Activated T-cell treated with anti-CD3 and anti-CD28 coated beads, Interleukin-2, amount 50 U/mL, for 4 hours (primary cell): Measurements from ENCODE around the gene NNMT. TPM values are rescaled to one million over a fixed set of nuclear protein-coding genes. Genes with fewer than 3 reads are reported as not detected.

Source experiments
- ATAC-seq, 2 donors: fragments of 200-7000 bp; cut with Tn5 transposase; one replicate each; pipeline ENCODE4 v1.10.0; 2021
- DNase-seq: peaks from one replicate; pipeline ENCODE4 v3.0.0-alpha.2; 2020
- H3K27me3 Mint-ChIP-seq: one replicate; pipeline ENCODE4 v1.8.0; 2021; ENCODE audit warnings: low read depth, mixed read lengths
- H3K36me3 Mint-ChIP-seq: one replicate; pipeline ENCODE4 v1.8.0; 2022; ENCODE audit warnings: mixed read lengths; ENCODE audit not compliant: insufficient read depth
- H3K4me1 Mint-ChIP-seq: one replicate; pipeline ENCODE4 v1.8.0; 2021; ENCODE audit warnings: low read depth, mixed read lengths
- H3K4me3 Mint-ChIP-seq: one replicate; pipeline ENCODE4 v1.8.0; 2021; ENCODE audit warnings: mild to moderate bottlenecking, moderate library complexity, mixed read lengths
- H3K9me3 Mint-ChIP-seq: one replicate; pipeline ENCODE4 v1.8.0; 2021; ENCODE audit warnings: mixed read lengths
- total RNA-seq, 3 donors: library from RNA; stranded (reverse); gene quantifications; one replicate each; pipeline ENCODE4 v1.2.1, GENCODE V29; 2021

Gene NNMT
- under 1 TPM in 2 of 3 donors, not detected in 1; 0.23 to 0.61 TPM for total RNA-seq

DNA sequence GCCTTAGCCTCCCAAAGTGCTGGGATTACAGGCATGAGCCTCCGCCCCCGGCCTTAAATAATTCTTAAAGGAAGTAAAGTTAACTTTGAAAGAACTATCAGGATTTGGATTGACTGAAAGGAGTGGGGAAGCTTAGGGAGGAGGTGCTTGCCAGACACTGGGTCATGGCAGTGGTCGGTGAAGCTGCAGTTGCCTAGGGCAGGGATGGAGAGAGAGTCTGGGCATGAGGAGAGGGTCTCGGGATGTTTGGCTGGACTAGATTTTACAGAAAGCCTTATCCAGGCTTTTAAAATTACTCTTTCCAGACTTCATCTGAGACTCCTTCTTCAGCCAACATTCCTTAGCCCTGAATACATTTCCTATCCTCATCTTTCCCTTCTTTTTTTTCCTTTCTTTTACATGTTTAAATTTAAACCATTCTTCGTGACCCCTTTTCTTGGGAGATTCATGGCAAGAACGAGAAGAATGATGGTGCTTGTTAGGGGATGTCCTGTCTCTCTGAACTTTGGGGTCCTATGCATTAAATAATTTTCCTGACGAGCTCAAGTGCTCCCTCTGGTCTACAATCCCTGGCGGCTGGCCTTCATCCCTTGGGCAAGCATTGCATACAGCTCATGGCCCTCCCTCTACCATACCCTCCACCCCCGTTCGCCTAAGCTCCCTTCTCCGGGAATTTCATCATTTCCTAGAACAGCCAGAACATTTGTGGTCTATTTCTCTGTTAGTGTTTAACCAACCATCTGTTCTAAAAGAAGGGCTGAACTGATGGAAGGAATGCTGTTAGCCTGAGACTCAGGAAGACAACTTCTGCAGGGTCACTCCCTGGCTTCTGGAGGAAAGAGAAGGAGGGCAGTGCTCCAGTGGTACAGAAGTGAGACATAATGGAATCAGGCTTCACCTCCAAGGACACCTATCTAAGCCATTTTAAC is at the start of gene NNMT:
NNMT (plus strand) TSS at position 724 of the 929 bp plus-strand sequence; CDS start at position 882, 158 bp downstream.
- Mint-ChIP-seq H3K4me3 (no peak within 1 kb of the TSS), H3K9me3 (peaks cover 12% of the 10 kb centered on the region), H3K27me3 (peaks cover 19% of the 10 kb centered on the region), H3K4me1 (no peaks in the 10 kb centered on the region), H3K36me3 (no peaks in the 10 kb centered on the region)
- no peak for ATAC-seq
- no peak for DNase-seq

DNA sequence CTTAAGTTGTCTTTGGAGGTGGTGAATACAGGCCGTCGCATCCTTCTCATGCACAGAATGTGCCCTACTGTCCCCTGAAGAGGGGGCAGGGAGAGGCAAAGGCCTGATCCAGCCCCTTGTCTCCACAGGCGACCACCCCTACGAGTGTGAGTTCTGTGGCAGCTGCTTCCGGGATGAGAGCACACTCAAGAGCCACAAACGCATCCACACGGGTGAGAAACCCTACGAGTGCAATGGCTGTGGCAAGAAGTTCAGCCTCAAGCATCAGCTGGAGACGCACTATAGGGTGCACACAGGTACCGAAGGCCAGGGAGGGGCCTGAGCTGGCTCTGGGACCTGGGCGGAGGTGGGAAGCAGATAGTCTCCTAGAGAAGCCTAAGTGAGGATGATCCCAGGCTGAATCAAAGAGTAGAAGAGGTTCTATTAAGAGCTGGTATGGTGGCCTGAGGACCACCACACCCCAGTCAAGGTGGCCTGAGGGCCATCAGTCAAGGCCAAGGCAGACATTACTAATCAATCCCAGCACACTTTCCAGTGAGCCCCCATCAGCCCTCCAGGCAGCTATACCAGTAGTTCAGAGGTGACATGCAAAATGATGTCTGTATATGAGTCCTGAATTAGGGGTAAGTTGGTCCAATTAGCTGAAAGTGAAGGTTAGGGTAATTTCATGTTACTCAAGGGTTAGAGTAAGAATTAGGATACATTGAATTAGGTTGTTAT is 49.0 kb upstream of the NNMT start:
- no peaks in the 10 kb centered on the region for H3K4me1 Mint-ChIP-seq
- ATAC-seq (no peak), DNase-seq (no peak)
- H3K27me3 Mint-ChIP-seq, result no peaks in the 10 kb centered on the region
- no peak overlapping the region for H3K4me3 Mint-ChIP-seq
- H3K9me3 Mint-ChIP-seq, result no peaks in the 10 kb centered on the region
- peaks cover 2% of the 10 kb centered on the region for H3K36me3 Mint-ChIP-seq

DNA sequence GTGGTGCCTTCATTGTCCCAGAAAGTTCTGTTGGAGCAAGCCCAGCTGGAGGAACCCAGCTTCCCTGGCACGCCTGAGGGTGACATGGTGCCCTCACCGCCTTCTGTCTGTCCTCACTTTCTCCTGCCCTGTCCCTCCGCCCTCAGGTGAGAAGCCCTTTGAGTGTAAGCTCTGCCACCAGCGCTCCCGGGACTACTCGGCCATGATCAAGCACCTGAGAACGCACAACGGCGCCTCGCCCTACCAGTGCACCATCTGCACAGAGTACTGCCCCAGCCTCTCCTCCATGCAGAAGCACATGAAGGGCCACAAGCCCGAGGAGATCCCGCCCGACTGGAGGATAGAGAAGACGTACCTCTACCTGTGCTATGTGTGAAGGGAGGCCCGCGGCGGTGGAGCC is 46.0 kb upstream of the NNMT start:
- Mint-ChIP-seq H3K4me1 (no peaks in the 10 kb centered on the region), H3K4me3 (no peak overlapping the region), H3K36me3 (peaks cover 2% of the 10 kb centered on the region), H3K27me3 (no peaks in the 10 kb centered on the region), H3K9me3 (no peaks in the 10 kb centered on the region)
- DNase-seq (no peak), ATAC-seq (no peak)

DNA sequence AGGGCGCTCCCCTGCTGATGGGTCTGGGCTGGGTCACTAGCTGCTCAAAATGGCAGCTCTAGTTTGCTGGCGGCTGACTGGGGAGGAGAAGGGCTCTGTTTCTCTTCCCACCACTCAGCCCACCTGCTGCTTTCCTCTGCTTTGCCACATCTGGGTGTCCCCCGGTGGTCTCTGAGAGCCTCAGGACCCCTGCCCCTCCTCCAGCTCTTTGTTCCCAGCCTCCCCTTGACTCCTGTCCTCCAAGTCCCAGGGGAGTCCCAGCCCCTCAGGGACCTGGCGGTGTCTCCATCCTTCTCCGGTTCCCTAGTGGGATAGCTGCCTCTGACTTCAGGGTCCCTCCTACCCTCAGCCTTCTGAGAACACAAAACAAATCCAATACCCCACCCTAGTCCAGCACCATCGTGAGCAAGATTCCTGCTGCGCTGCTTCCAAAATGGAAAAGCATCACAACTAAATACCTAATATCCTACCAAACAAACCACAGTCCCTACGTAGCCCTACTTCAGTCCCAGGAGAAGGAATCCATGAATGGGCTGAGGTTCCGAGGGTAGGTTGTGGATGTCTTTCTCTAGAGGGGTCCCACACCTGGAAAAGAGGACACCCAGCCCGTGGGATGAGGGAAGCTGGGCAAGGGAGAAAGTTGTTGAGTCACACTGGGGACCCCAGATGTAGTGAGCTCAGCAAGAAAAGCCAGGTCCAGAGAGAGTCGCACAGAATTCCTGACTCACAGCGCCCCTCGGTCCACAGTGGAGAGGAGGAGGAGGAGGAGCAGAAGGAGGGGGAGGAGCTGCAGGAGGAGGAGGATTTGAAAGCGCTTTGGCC is 45.0 kb upstream of the NNMT start:
- H3K9me3 Mint-ChIP-seq, result no peaks in the 10 kb centered on the region
- ATAC-seq (no peak), DNase-seq (no peak)
- H3K27me3 Mint-ChIP-seq, result no peaks in the 10 kb centered on the region
- no peak overlapping the region for H3K4me3 Mint-ChIP-seq
- H3K36me3 Mint-ChIP-seq, result peaks cover 2% of the 10 kb centered on the region
- H3K4me1 Mint-ChIP-seq, result no peaks in the 10 kb centered on the region

DNA sequence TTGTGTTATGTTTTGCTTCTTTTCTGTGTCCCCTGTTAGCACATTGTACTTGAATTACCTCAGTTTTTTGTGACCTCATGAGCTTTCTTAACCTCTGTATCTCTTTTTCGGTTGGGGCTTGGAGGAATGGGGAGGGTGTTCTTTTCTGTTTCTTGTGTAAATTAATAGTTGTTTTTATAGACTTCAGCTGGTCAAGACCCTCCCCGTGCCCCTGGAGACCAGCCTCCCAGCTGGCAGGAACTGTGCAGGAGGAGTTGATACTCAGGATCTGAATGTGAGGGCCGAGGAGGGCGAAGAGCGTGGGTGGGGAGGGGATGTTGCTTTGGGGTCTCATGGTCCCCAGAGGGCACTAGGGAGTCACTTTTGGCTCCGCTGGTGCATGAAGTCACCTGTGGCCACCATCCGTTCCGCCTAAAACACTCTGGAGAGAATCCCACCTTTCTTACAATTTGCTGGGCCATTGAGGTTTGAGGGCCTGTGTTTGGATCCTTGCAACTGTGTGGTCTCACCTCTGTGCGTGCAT is 44.3 kb upstream of the NNMT start:
- Mint-ChIP-seq H3K9me3 (no peaks in the 10 kb centered on the region), H3K4me3 (no peak overlapping the region), H3K4me1 (no peaks in the 10 kb centered on the region), H3K27me3 (no peaks in the 10 kb centered on the region), H3K36me3 (peaks cover 2% of the 10 kb centered on the region)
- DNase-seq (no peak), ATAC-seq (no peak)

DNA sequence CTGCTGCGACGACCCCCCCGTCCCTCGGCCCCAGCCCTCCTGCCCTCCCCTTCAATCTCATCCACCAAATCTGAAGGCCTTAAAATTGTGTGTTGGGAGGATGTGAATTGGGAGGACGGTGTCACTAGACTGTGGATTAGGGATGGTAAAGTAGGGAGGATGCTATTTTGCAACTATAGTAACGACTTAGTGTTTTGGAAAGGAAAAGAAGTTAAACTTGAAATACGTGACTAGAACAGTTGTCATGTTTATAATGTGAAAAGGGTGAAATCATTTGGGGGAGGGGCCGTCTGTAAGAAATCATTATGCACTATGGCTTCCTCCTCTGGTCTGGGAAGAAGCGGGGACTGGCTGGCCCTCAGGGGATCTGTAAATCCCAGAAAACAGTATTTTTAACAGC is 43.4 kb upstream of the NNMT start:
- no peaks in the 10 kb centered on the region for H3K9me3 Mint-ChIP-seq
- H3K36me3 Mint-ChIP-seq, result peaks cover 2% of the 10 kb centered on the region
- H3K27me3 Mint-ChIP-seq, result no peaks in the 10 kb centered on the region
- no peak overlapping the region for H3K4me3 Mint-ChIP-seq
- ATAC-seq (no peak), DNase-seq (no peak)
- H3K4me1 Mint-ChIP-seq, result no peaks in the 10 kb centered on the region

DNA sequence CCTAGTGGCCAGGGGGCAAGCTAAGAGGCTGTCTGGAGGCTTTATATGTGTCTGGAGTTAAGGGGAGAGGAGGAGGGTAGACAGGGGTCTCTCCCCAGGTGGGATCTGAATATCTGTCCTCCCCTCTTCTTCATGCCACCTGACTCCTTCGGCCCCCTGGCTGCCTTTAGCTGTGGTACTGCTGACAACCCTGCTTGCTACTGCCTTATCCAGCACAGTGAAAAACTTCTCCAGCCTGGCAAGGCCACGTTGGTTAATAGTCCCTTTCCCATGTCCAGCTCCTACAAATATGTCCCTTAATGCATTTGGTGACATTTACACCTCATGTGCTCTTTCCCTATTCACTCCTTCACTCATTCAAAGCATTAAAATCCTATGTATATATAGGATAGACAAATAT is 42.4 kb upstream of the NNMT start:
- Mint-ChIP-seq H3K4me3 (no peak overlapping the region), H3K9me3 (no peaks in the 10 kb centered on the region), H3K36me3 (peaks cover 2% of the 10 kb centered on the region), H3K4me1 (peaks cover 2% of the 10 kb centered on the region), H3K27me3 (no peaks in the 10 kb centered on the region)
- ATAC-seq, result no peak
- DNase-seq, result no peak

DNA sequence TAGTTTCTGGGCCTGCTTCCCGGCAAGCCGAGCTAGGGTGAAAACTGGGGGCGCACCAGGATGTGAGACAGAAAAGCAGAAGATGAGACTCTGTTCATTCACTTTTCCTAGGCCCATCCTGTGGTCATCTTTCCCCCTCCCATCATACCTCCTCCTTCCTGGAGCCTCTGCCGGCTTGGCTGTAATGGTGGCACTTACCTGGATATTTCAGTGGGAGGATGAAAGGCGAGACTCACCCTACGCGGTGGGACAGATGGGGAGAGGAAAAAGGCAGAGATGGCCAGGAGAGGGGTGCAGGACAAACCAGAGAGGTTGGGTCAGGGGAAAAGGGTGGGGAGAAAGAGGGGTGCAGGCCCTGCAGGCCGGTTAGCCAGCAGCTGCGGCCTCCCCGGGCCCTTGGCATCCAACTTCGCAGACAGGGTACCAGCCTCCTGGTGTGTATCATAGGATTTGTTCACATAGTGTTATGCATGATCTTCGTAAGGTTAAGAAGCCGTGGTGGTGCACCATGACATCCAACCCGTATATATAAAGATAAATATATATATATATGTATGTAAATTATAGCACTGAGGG is 41.5 kb upstream of the NNMT start:
- ATAC-seq, result no peak
- Mint-ChIP-seq H3K4me1 (peaks cover 4% of the 10 kb centered on the region), H3K9me3 (no peaks in the 10 kb centered on the region), H3K27me3 (no peaks in the 10 kb centered on the region), H3K4me3 (no peak overlapping the region), H3K36me3 (peaks cover 2% of the 10 kb centered on the region)
- DNase-seq, result no peak

DNA sequence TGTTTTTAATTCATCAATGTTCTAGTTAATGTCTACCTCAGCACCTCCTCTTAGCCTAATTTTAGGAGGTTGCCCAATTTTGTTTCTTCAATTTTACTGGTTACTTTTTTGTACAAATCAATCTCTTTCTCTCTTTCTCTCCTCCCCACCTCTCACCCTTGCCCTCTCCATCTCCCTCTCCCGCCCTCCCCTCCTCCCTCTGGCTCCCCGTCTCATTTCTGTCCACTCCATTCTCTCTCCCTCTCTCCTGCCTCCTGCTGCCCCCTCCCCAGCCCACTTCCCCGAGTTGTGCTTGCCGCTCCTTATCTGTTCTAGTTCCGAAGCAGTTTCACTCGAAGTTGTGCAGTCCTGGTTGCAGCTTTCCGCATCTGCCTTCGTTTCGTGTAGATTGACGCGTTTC is 40.9 kb upstream of the NNMT start:
- no peak overlapping the region for H3K4me3 Mint-ChIP-seq
- peaks cover 4% of the 10 kb centered on the region for H3K4me1 Mint-ChIP-seq
- H3K27me3 Mint-ChIP-seq, result no peaks in the 10 kb centered on the region
- ATAC-seq, result no peak
- no peaks in the 10 kb centered on the region for H3K9me3 Mint-ChIP-seq
- H3K36me3 Mint-ChIP-seq, result peaks cover 2% of the 10 kb centered on the region
- no peak for DNase-seq

DNA sequence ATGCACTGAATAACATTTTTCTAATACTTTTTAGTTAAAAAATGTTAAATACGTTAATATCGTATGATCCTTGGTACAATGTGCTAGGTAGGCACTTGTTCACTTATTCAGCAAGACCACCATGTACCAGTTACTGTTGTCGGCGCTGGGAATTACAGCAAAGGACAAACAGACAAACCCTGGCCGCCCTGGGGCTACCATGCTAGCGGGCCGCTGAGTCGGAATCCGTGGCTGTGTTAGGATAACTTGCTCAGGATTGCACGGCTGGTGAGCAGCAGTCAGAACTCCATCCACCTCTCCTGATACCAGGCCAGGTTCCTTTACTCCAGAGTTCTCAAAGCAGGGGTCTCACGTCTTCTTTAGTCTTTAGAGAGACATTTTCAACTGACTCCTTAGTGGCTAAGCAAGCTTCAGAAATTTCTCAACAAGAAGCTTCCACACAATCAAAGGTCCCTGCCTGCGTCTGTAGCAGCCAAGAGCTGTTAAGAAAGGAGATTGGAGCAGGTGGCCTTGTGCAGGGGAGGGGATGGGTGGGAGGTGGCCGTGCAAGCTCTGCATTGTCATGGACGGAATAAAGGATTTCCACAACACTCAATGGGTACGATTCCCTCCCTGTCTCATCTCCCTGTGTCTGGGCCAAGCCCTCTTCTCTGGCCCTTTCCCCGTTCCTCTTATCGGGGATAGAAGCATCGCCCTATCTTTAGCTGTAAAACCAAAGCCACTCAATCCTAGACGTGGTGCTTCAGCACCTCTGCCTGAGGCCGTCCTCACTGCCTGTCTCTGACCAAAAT is 39.8 kb upstream of the NNMT start:
- Mint-ChIP-seq H3K4me3 (no peak overlapping the region), H3K4me1 (peaks cover 6% of the 10 kb centered on the region), H3K27me3 (no peaks in the 10 kb centered on the region), H3K36me3 (no peaks in the 10 kb centered on the region), H3K9me3 (no peaks in the 10 kb centered on the region)
- no peak for DNase-seq
- no peak for ATAC-seq

DNA sequence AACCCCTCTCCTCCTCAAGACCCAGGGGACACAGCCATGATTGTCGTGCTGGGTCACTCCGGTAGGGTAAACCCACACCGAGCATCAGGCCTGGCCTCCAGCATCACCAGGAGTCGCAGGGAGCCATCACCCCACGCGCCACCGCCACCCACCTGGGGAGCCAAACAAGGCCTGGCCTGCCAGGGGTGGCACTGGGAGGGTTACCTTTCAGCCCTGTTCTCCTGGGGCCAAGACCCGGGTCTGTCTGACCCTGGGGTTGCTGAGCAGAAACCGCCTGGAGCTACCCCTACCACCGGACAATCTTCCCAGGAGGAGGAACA is 39.3 kb upstream of the NNMT start:
- DNase-seq, result no peak
- Mint-ChIP-seq H3K4me1 (peaks cover 6% of the 10 kb centered on the region), H3K36me3 (no peaks in the 10 kb centered on the region), H3K27me3 (no peaks in the 10 kb centered on the region), H3K9me3 (no peaks in the 10 kb centered on the region), H3K4me3 (no peak overlapping the region)
- ATAC-seq, result no peak

DNA sequence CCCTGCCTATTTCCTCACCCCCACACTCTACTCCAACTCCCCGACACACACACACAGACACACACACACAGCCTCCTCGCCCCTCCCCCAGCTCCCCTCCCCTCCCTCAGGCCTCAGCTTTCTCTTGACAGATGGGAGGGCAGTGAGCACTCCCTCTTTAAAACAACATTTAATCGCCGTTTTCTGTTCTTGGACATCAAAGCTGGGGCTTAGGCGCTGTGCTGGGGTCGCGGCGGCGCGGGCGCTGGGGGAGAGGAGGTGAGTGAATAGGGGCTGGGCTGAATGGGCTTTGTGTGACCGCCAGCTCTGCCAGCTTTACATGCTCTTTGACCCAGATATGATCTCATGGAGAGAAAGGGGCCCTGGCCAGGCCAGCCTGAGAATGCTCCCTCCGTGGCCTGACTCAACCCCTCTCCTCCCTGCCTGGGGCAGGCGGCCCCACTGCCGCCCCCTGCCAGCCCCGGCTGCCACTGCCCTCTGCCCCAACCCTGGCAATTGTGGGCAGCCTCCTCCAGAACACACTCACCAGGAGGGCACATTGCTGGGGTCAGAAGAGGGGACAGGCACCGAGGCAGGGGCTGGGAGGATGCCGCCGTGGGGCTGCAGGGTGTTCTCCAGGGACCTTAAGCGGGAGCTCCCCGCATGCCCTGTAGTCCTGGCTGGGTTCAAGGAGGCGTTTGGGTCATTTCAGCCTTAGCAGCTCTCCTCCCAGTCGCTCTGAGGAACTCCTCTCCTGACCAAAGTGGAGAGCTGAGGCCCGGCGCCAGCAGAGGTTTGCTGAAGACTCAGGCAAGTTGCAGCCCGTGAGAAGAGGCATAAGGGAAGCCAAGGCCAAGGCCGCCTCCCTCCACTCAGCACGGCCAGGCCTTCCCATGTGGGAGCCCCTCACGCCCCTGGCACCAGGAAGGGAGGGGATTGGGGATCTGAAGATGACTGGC is 38.3 kb upstream of the NNMT start:
- H3K4me3 Mint-ChIP-seq, result no peak overlapping the region
- peaks cover 6% of the 10 kb centered on the region for H3K4me1 Mint-ChIP-seq
- no peak for DNase-seq
- ATAC-seq, result no peak
- H3K36me3 Mint-ChIP-seq, result no peaks in the 10 kb centered on the region
- H3K9me3 Mint-ChIP-seq, result no peaks in the 10 kb centered on the region
- no peaks in the 10 kb centered on the region for H3K27me3 Mint-ChIP-seq

DNA sequence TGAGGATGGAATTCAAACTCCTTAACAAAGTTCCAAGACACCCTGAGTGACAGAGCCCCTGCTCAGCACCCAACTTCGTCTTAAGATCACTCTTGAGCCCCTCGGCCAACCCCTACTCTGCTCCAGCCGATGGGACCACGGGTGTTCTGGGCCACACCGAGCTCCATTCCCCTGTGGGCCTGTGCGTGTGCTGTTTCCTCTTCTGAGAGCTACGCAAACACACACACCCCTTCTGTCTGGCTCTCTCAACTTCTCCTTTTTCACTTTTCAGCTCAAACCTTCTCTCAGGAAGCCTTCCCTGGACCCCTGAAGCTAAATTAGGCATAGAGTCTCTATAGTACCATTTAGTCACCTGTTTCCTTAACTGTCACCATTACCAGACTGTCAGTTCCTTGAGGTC is 37.5 kb upstream of the NNMT start:
- H3K36me3 Mint-ChIP-seq, result no peaks in the 10 kb centered on the region
- H3K4me1 Mint-ChIP-seq, result peaks cover 6% of the 10 kb centered on the region

More for the DNA sequence above, 37.5 kb upstream of the NNMT start:
- H3K4me3 Mint-ChIP-seq, result no peak overlapping the region
- ATAC-seq (no peak), DNase-seq (no peak)
- no peaks in the 10 kb centered on the region for H3K27me3 Mint-ChIP-seq
- no peaks in the 10 kb centered on the region for H3K9me3 Mint-ChIP-seq
